NCI-H345 (cell line): ENCODE measurements around the gene SGK1.
A peak's percentile ranks its signal among the peaks of the same experiment; 100 is the strongest.
"Not testable (repeated sequence)": the region's sequence is repeated elsewhere in the genome, so short reads cannot be mapped to it uniquely, and the experiment has no call there.

Experiments used
- DNase-seq: peaks from one replicate; lab custom pipeline; 2025; lab: John Stamatoyannopoulos, UW

Gene SGK1

DNA sequence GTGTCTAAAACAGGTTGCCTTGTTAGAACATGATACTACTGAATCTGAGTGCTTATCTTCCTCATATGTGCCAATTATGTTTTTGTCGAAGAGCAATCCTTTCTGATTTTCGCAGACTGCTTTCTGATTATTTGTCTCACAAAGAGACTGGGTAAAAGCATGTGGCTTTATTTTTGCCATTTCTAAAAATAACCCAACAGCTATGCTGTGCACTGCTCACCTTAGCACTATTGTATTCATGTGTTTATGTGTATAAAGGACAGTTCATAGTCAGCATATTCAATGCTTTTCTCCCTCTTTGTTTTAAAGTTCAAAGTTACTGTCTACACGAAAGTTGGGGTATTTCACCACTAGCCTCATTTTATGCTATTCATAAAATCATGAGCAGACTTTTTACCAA lies 127.0 kb downstream of the SGK1 start:
- no peak for DNase-seq

DNA sequence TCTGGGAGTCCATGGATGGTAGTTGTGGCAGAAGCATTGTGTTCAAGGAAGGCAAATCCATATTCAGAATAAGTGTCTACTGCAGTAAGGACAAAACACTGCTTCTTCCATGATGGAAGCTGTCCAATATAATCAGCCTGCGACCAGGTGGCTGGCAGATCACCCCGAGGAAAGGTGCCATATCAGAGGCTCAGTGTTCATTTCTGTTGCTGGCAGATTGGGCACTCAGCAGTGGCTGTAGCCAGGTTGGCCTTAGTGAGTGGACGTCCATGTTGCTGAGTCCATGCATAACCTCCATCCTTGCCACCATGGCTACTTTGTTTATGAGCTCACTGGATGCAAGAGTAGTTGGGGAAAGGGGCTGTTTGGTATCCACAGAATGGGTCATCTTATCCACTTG lies 130.2 kb downstream of the SGK1 start:
- no peak for DNase-seq

- DNase-seq: no peak
Measured at GRCh38 chr6:134187154-134187553, 130.8 kb downstream of the SGK1 start.

DNA sequence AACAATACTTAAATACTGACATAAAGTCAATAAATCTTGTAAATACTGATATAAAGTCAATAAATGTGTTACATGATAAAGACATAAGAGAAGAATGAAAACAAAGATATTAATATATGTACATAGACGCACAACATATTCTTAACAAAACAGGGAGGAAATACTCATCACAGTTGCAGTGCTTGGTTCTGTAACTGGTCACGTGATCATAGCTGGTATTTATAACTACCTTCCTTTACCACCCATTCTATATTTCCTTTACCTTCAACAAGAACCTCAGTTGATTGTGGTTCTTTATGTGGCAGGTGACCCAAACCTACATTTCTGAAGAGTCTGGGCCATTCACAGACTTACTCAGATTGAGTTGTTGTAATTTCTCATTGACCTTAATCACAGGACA lies 131.6 kb downstream of the SGK1 start:
- no peak for DNase-seq

DNA sequence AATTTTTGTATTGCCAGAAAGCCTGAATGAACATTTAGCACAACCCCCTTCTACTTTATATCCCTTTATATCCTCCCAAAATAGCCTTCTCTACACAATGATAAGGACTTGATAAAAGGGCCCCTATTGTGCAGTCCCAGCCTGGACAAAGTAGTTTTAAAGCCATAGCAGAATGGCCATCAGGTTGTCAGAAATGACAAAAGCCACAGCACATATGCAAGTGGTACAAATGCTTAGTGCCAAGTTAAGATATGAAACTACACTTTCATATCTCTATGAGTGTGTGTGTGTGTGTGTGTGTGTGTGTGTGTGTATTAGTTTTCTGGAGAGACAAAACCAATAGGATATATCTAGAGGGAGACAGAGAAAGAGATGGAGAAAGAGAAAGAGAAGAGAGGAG lies 132.6 kb downstream of the SGK1 start:
- DNase-seq: no peak

GRCh38 chr6:134183844-134184243 lies 134.1 kb downstream of the SGK1 start:
- DNase-seq: no peak

DNA sequence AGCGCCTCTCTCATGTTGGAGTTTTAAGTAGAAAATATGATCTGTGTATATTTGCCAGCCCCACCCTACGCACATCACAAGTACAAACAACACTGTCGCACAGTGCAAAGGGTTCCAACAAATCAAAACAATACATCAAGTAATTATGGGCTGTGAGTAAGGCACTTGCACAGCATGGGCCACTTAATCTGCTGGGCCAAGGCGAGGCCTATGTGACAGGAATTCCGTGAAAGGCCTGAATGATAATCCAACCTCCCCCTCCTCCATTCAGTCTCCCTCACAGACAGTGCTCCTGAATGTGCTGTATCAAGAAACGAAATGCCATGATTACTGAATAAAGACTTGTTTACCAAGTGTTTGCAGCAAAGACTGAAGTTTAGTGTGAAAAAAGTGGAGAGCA lies 135.4 kb downstream of the SGK1 start:
- peak; percentile 41 for DNase-seq

- DNase-seq: not testable (repeated sequence)
Measured at GRCh38 chr6:134181726-134182125, 136.2 kb downstream of the SGK1 start.

- DNase-seq: not testable (repeated sequence)
Measured at GRCh38 chr6:134181251-134181650, 136.7 kb downstream of the SGK1 start.

DNA sequence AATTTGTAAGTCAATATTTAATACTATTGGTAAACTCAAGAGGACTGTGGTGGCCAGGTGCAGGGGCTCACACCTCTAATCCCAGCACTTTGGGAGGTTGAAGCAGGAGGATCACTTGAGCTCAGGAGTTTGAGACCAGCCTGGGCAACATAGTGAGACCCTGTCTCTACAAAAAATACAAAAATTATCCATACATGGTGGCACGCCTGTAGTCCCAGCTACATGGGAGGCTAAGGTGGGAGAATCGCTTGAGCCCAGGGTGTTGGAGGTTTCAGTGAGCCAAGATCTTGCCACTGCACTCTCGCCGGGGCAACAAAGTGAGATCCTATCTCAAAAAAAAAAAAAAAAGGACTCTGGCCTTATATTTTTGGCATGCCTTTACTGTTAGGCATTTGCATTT lies 137.4 kb downstream of the SGK1 start:
- not testable (repeated sequence) for DNase-seq

DNA sequence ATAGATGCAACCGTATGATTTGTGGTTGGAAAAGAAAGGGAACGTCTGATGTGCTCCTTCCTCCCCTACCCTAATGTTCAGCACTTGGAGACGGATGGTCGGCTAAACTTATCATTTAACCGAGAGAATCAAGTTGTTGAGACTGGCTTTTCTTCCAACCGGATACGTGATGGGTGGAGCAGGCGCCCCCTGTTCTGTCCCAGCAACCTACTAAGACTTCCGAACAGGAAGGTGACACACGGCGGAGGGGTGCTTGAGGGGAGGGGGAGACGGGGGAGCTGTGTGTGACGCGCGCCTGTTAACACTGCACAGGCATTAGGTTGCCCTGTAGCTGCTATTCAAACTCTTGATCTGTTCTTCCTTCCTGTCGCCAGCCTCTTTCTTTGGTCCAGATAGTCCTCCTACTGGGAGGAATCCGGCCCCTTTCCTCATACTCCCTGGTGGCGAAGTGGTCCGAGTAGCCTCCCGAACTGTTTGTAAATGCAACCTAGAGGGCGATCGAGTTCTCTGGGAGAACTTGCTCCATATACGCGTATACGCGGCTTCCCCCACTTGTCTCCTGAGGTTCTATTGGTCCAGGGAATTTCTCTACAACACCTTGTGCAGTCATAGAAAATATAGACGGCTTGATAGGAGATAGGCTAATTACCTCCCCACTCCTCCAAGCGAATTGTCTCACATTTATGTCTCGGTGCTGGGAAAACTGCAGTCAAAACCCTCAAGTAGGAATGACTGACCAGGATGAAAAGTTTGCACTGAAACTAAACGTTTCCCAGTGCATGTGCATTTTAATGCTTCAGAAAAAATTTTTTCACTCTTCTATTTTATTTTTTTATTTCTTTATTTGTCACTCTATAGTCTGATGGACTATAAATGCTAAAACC lies 139.5 kb downstream of the SGK1 start:
- no peak for DNase-seq

GRCh38 chr6:134177753-134178160 lies 140.2 kb downstream of the SGK1 start:
- no peak for DNase-seq

DNA sequence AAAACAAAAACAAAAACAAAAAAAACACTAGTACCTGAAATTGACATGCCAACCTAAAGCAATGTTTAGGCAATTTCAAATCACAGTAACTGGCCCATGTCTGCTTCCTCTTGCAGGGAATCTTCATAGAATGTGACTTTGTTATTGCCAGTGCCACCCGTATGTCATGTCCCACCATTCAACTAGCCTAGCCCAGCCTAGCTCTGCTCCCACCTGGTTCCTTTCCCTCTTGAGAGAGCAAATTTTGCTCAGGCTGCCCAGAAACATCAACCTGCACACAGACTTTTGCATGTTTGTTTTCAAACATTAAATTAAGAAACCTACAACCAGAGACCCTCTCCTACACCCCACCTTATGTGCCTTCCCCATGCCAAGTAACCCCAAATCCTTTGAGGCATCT lies 140.7 kb downstream of the SGK1 start:
- no peak for DNase-seq

DNA sequence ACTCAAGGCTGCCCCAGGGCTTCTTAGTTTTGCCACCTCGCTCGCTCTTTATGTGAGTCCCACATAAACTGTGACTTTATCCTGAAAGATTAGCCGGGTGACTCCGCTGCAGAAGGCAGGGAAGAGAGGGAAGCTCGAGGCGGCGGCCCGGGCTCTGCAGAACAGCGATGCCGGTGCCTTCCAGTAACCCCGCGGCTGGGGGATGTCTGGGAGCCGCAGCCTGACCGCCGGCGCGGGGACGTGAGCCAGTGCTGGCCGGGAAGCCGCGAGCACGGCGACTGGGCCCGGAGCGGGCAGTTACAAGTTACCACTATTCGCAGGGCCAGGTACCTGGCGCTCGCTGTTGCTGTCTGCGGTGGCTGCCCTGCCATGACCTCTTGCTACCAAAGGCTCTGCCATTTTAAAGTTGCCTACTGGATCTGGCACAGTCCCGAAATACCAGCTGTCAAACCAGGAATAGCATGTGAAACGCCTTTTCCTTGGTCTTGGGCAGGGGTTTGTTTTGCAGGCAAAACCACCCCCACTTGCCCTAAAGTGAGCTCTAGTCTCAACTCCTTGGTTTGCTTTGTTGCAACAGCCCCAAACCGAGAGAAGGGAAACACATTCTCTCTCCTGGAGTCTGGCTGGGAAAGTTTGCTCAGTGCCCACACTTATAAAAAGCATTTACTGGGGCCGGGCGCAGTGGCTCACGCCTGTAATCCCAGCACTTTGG lies 141.5 kb downstream of the SGK1 start:
- no peak for DNase-seq

- DNase-seq: no peak
Measured at GRCh38 chr6:134175532-134176263, 142.2 kb downstream of the SGK1 start.

- peak; percentile 88 for DNase-seq
Measured at GRCh38 chr6:134174672-134175531, 143.0 kb downstream of the SGK1 start.

- DNase-seq: peak; percentile 81
Measured at GRCh38 chr6:134173936-134174671, 143.8 kb downstream of the SGK1 start.

DNA sequence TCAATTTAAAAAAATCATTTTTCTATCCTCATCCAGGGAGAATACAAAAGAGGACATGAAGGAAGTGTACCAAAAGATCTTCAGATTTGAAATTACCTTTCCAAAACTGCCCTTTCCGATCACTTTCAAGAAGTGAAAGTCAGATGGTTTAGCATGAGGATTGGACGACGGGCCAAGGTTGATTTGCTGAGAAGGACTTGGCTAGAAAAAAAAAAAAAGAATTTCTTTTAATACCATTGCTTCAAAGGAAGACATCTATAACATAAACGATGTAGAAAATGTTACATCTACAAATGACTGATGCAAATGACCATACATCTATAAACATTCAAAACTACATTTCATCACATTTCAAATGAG lies 144.6 kb downstream of the SGK1 start:
- DNase-seq: no peak

DNA sequence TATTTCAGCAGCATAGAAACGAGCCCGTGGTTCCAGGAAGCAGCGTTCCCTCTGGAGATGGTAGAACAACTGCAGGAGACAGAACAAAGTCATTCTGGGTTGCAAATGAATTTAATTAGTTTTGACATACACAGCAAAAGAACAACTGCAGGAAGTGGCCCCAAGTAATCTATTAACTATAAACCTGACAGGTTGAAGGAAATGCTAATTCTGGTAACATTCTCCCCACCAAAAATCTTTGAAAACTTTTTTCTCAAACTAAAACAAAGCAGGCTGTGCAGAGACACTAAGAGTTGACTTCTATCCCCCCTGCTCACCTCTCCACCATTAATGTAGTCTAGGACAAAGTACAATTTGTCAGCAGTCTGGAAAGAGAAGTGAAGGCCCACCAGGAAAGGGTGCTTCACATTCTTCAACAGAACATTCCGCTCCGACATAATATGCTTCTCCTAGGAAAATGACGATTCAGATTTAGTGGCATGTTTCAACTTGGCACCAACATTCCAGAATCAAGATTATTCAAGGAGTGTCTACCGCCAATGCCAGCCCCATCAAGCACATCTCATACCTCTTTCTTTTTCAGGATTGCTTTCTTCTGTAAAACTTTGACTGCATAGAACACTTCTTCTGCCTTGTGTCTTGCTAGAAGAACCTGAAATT lies 145.1 kb downstream of the SGK1 start:
- DNase-seq: no peak

DNA sequence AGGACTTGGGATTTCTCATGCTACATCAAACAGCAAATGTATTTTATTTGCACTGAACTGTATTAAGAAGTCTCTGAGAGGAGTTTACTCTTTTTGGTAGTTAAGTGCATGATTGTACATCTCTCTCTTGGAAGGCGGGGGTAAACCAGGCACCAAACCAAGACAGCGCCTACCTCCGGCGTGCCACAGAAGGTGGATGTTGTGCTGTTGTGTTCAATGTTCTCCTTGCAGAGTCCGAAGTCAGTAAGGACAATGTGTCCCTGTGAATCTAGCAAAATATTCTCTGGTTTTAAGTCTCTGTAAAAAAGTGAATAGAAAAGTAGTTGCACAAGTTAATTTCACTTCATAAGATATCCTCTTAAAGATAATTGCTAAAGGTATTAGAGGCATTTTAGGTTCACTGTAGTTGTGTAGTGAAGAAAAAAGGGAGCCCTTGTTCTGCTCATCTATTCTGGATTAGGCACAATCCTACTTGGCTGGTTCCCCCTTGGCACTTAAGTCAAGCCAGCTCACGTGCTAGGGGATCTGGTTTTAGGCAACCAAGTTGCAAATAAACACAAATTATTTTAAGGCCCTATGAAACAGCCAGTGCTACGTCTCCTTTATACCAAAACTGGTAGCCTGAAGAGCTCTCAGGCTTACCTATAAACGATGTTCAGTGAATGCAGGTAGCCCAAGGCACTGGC lies 145.7 kb downstream of the SGK1 start:
- no peak for DNase-seq
